ENCODE data around the gene ALDH16A1. TPM values are rescaled to one million over a fixed set of nuclear protein-coding genes. Genes with fewer than 3 reads are reported as not detected.
"Not testable (repeated sequence)": the region's sequence is repeated elsewhere in the genome, so short reads cannot be mapped to it uniquely, and the experiment has no call there.

The ALDH16A1 gene
- total and polyA plus RNA-seq, 8 donors = 16.1 to 89.3 (median 20.8) TPM

GRCh38 chr19:49441960-49442350, 11.1 kb upstream of the ALDH16A1 start:
- intact Hi-C loops (cut with DNase I) = loop anchor here in 2 of 3 donors (10.0 kb wide), 2 partner anchors 47 to 217 kb away; no protein-coding TSS in a partner anchor
- Histone ChIP-seq H3K36me3 (no peaks in the 10 kb centered on the region), H3K4me1 (no peaks in the 10 kb centered on the region), H3K27me3 (no peaks in the 10 kb centered on the region), H3K4me3 (no peak overlapping the region), H3K27ac (no peak overlapping the region), H3K9me3 (no peaks in the 10 kb centered on the region)
- DNase-seq (no peak), ATAC-seq (no peak), FAIRE-seq (no peak)
- whole genome bisulfite sequencing, 2 donors = 17 to 19% methylated on average over 14 of the region's 14 CpGs
- no peak for TF ChIP-seq CTCF (IDR thresholded peaks at IDR 0.05)

GRCh38 chr19:49442354-49442753, 10.7 kb upstream of the ALDH16A1 start:
- WGBS, 2 donors = 4 to 10% methylated on average over 11 of the region's 11 CpGs
- no peak for ATAC-seq
- TF ChIP-seq CTCF (IDR thresholded peaks at IDR 0.05) = no peak
- Histone ChIP-seq H3K36me3 (no peaks in the 10 kb centered on the region), H3K9me3 (no peaks in the 10 kb centered on the region), H3K27ac (no peak overlapping the region), H3K4me1 (no peaks in the 10 kb centered on the region), H3K4me3 (peak overlapping the region in 1 of 4 donors; percentile 66), H3K27me3 (no peaks in the 10 kb centered on the region)
- peak in 1 of 6 donors; percentile 60 for DNase-seq
- intact Hi-C loops (cut with DNase I) = loop anchor here in 2 of 3 donors (10.0 kb wide), 2 partner anchors 48 to 218 kb away; no protein-coding TSS in a partner anchor
- no peak for FAIRE-seq

- intact Hi-C loops (cut with DNase I) = loop anchor here in 2 of 3 donors (10.0 kb wide), 2 partner anchors 48 to 218 kb away; no protein-coding TSS in a partner anchor
These were observed 10.2 kb upstream of the ALDH16A1 start for GRCh38 chr19:49442771-49443365.

GRCh38 chr19:49443366-49444099, 9.5 kb upstream of the ALDH16A1 start:
- Histone ChIP-seq H3K4me1 (no peaks in the 10 kb centered on the region), H3K27me3 (no peaks in the 10 kb centered on the region), H3K27ac (peak overlapping the region; percentile 25 to 55 (median 35)), H3K36me3 (no peaks in the 10 kb centered on the region), H3K4me3 (peak overlapping the region; percentile 33 to 66 (median 49)), H3K9me3 (no peaks in the 10 kb centered on the region)
- WGBS, 2 donors = 0% methylated on average over 40 to 47 of the region's 47 CpGs
- FAIRE-seq (no peak), ATAC-seq (peak; percentile 90 to 95 (median 92)), DNase-seq (peak; percentile 92 to 97 (median 95))
- peak; percentile 59 to 87 (median 76) for TF ChIP-seq CTCF (IDR thresholded peaks at IDR 0.05)
- intact Hi-C loops (cut with DNase I) = loop anchor here in 2 of 3 donors (10.0 kb wide), 2 partner anchors 49 to 219 kb away; no protein-coding TSS in a partner anchor

More at GRCh38 chr19:49442771-49443365, 10.2 kb upstream of the ALDH16A1 start:
- ATAC-seq (peak; percentile 69 to 80 (median 74)), FAIRE-seq (no peak), DNase-seq (peak; percentile 87 to 96 (median 92))
- Histone ChIP-seq H3K4me1 (no peaks in the 10 kb centered on the region), H3K9me3 (no peaks in the 10 kb centered on the region), H3K27me3 (no peaks in the 10 kb centered on the region), H3K4me3 (peak overlapping the region; percentile 33 to 66 (median 49)), H3K27ac (peak overlapping the region; percentile 25 to 55 (median 35)), H3K36me3 (no peaks in the 10 kb centered on the region)
- WGBS, 2 donors = 1% methylated on average over 34 to 43 of the region's 43 CpGs
- no peak for TF ChIP-seq CTCF (IDR thresholded peaks at IDR 0.05)

GRCh38 chr19:49444100-49444700, 8.8 kb upstream of the ALDH16A1 start:
- not testable (repeated sequence) for H3K27ac ChIP-seq, ATAC-seq, H3K4me1 ChIP-seq, FAIRE-seq, H3K36me3 ChIP-seq, H3K9me3 ChIP-seq, H3K4me3 ChIP-seq, DNase-seq, H3K27me3 ChIP-seq
- 47 to 65% methylated on average over 4 to 5 of the region's 5 CpGs for WGBS, 2 donors
- intact Hi-C loops (cut with DNase I) = loop anchor here in 2 of 3 donors (10.0 kb wide), 2 partner anchors 49 to 219 kb away; no protein-coding TSS in a partner anchor

Data from pancreas (tissue), 10 donors.